Hematopoietic multipotent progenitor cell (in vitro differentiated cells): Measurements from ENCODE around the gene FEZ2. TPM values are rescaled to one million over a fixed set of nuclear protein-coding genes. Genes with fewer than 3 reads are reported as not detected.

Experiments used
- DNase-seq, 3 donors: peaks; one replicate each; pipeline ENCODE4 v3.0.0-alpha.2; 2011 to 2015; ENCODE audit warnings: low read depth in 2 of 3, low spot score in 2 of 3
- total RNA-seq: library from RNA; depleted of rRNA; stranded (reverse); fragments of >200 nt; gene quantifications from one replicate; pipeline ENCODE4 v1.2.3, GENCODE V29; 2012

FEZ2 gene
- total RNA-seq, 1 donor: 11.8 TPM

DNA sequence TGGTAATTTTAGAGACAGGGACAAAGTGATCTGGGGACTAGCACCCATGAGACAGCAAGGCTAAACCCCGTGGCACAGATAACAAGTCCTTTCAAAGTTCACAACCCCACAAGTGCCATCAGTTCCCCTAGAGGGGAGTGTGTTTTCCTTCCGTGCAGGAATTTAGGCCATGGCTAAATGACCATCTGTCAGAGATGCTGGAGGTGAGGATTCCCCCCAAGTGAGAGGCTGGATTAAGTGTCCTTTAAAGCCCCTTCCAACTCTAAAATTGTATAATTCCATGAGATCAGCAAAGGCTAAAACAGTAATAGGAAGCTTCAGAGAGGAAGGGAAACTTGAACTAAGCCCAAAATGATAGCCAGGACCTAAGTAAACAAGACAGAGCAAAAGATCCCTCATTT, 8.7 kb downstream of the FEZ2 start:
- DNase-seq: no peak

DNA sequence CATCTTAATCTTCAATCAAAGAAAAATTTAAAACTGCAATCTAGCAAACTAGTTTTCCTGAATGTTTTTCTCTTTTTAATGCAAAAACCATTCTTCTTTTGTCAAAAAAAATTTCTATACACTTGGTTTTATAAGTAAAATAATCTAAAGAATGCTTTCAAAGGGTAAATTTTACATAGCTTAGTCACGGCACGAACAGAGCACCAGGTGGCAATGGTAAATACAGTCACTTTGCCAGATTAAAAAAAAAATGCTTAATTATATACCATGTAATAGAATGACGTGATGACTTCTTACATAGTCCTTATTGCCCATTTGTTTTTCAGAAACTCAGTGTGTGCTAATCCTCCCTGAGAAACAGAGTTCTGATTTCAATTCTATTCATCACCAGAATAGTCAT, 10.4 kb downstream of the FEZ2 start:
- no peak for DNase-seq

DNA sequence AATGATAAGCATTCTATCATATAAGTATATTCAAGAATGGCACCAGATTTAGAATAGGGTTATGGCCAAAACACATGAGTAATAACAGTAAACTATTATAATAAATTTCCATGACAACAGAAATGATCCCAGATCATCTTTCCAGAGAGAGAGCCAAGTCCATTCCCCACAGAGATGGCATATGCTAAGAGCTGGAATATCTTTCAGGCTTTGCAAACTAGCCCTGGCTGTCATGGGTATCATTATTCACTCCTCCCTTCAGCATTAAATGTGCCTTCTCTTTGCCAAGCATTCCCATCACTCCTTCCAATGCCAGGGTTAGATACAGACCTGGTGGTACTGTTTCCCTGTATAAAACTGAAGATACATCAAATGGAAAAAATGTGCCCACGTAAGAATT, 10.9 kb downstream of the FEZ2 start:
- DNase-seq: no peak

DNA sequence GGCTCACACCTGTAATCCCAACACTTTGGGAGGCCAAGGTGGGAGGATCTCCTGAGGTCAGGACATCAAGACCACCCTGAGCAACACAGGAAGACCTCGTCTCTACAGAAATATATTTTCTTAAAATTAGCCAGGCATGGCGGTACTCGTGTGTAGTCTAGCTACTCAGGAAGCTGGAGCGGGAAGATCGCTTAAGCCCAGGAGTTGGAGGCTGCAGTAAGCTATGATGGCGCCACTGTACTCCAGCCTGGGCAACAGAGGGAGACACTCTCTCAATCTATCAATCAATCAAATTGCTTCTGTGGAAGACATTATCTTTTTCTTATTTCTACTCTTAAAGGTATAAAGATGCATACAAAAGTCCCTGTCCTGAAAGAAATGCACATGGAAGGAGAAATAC, 11.3 kb downstream of the FEZ2 start:
- DNase-seq: no peak

DNA sequence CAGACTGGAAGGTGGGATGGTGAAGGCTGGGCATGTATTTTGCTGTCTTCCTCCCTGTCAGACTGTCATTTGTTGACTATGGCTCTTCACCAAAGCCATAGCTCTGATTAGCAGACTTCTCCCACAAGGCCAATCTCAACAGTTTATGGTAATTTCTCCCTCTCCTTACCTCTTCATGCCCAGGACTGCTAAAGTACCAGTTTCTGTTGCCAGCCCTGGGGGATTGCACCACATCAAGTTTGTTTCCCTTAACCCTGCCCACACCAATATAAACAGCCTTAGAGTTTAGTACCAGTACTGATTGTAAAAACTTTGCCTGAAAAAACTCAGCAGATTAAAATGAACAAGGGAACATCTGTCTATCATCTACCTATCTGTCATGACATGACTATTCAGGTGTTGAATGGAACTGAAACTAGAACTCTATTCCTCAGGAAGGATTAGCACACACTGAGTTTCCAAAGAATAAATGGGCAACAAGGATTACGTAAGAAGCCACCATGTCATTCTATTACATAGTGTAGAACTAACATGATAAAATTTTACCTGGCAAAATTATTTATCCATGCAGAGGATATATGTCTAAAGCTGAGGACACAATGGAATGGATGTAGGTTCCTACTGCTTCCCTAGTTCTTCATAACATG, 13.7 kb downstream of the FEZ2 start:
- DNase-seq: no peak

DNA sequence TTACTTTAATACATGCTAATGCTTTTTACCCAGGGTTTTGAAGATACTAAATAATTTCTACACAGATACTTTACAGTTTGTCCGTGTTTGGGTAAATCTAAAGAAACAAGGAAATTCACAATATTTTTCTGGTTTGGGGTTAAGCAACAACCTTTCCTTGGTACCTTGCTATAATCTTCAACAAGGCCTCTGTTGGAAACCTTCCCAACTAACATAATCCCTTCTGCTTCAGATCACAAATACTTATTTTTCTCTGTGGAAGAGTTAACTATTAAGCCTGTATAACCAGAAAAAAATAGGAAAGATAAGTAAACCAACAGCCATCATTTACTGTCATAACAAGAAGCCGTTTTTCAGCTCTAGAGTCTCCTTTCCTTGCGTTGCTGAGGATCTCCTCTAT, 15.0 kb downstream of the FEZ2 start:
- no peak for DNase-seq

DNA sequence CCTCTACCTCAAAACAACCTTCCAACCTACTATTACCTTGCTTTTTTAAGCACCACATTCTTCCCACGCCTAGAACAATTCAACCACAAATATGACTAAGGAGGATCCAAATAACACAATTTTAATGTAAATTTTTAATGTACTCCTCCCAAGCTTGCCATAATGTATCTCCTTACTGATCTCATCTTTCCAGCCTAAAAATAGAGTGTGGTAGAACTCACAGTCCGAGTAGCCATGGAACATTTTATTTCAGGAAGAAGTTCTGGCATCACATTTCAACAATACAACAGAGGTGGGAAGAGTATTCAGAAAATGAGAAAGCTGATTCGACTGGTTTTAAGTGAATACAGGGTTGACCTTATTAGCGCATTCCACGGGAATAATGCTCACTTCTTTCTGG, 15.4 kb downstream of the FEZ2 start:
- no peak for DNase-seq

DNA sequence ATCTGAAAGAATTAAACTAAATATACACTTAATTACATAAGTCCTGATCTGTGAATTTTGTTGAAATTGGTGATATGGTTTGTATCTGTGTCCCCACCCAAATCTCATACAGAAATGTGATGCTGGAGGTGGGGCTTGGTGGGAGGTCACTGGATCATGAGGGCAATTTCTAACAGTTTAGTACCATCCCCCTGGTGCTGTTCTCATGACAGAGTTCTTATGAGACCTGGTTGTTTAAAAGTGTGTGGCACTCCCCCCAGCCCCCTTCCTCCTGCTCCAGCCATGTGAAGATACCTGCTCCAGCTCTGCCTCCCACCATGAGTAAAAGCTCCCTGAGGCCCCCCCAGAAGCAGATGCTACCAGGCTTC, 18.7 kb downstream of the FEZ2 start:
- no peak for DNase-seq

DNA sequence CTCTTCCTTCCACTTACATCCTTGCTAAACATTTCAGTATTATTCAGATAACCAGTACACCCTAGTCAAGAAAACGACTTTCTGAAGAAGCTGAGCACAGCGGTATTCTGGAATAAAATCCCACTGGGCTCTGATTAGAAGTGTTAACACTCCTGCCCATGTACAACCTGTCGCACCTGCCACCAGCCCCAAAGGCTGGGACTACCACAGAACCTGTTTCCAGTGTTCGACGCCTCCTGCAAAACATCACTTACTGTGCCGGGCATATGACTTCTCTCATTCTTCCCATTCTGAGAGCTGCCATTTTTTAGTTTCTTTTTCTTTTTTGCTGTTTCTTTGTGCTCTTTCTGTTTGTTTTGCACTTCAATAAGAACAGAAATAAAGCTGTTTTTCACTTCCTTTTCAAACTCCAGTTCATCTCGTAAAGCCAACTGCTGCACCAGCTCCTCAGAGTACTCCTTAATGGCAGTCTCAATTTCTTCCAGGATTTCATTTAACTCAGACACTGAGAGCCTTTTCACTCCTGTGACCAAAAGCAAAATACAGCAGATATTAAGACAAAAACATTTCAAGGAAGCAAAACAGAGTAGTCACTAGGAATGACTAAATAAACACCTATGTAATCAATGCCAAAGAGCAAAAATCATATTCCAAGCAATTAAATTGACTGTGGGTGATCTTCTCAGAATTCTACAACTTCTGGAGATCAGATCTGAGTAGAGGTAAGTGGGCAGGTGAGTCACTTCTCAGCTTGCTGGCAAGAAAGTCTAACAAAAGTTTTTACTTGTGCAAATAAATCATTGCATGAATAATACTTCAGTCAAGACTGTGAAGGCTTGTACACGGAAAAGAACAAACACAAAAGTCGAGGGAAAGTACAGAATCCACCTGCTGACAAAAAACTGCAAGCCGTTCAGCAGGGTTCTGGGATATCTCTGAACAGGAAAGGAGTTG, 19.3 kb downstream of the FEZ2 start:
- no peak for DNase-seq

DNA sequence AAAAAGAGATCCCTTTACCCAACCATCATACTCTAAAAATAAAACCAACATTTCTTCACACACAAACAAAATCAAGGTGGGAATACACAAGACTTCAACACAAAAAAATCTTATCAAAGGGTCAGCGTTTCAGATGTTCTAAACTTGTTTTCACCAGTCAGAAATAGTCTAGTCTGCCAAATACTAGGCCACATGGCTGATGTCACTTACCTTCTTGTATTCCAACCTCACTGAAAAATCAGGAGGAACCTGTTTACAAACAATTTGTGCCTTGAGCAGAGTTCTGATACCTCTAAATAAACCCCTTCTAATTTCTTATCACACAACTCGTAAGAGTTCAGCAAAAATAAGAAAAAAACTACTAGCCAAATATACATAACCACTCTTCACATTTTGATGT, 20.1 kb downstream of the FEZ2 start:
- no peak for DNase-seq

DNA sequence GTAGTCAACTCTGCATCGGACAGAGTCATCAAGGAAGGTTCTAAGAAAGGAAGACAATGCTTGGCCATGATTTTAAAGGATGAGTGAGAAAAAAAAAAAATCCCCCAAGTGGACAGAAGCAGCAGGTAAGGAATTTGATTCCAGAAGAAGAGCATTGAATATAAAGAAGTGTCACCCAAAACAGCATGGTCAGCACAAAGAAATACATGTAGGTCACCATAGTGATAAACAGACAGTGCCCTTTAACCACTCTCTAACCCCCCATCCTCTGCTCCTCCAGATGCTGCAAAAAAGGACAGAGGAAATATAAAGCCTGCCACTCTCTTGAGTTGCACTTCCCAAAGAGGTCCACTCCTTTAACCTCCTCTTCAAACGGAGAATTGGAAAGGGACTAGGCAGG, 23.4 kb downstream of the FEZ2 start:
- DNase-seq: no peak

DNA sequence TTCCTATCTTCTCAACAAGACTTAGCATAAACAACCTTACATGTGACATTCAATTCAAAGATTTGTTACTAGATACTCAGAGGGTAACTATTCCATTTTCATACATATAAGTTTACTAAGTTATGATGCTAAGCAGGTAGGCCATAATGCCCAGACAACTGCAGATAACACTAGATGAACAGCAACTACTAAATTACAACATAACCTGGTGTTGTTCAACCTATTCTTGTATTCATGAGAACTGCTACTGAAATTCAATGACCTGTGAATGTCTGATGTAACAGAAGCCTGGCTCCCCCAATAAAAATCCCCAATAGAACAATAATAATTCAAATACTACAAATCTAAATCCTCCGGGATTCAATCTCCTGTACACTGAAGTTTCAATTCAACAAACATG, 24.8 kb downstream of the FEZ2 start:
- DNase-seq: no peak

DNA sequence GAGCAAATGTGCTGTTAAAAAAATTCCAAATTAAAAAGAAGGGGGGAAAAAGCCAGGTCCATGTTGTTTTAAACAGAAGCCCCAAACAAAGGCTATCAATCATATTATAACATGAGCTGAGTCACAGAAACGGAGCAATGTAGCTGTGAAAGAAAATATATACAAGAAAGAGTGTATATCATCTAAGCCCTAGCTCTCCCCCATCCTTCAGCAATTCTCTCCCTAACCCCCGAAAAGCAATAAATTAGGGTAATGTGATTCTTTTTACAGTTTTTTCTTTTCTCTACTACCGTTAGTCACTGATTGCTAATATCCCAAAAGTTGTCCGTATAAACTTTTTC, 25.3 kb downstream of the FEZ2 start:
- no peak for DNase-seq

DNA sequence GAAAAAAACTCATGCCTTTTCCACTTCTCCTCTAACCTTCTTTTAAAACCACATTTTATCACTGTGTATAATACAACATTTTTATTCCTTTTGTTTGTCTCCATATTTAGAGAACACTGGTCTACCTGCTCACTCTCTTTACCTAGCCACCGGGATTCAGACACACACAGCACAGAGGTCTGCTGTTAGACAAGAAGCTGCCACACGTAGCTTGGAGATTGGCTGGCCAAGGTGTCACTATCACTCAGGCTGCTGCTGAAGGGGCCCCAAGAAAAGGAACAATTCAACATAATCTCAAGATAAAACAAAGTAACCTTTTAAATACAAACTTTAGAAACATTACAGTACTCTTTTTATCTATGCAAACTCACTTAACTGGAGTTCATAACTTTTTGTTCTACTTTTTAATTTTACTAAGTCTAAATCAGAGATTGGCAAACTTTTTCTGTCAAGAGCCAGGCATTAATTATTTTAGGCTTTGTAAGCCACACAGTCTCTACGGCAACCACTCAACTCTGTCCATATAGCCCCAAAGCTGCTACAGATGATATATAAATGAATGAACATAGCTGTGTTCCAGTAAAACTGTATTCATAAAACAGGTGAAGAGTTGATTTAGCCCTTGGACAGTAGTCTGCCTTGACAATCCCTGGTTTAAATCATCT, 25.8 kb downstream of the FEZ2 start:
- no peak for DNase-seq

DNA sequence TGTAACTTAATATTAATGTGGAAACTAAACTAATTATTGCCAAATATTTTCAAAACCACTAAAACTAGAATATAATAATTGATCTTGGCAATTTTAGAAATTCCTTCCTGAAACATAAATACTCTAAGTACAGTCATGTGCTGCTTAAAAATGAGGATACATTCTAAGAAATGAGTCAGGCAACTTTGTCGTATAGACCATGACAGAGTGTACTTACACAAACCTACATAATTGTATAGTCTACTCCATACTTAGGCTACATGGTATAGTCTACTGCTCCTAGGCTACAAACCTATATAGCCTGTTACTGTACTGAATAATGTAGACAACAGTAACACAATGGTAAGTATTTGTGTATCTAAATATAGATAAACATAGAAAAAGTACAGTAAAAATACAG, 27.6 kb downstream of the FEZ2 start:
- DNase-seq: no peak

DNA sequence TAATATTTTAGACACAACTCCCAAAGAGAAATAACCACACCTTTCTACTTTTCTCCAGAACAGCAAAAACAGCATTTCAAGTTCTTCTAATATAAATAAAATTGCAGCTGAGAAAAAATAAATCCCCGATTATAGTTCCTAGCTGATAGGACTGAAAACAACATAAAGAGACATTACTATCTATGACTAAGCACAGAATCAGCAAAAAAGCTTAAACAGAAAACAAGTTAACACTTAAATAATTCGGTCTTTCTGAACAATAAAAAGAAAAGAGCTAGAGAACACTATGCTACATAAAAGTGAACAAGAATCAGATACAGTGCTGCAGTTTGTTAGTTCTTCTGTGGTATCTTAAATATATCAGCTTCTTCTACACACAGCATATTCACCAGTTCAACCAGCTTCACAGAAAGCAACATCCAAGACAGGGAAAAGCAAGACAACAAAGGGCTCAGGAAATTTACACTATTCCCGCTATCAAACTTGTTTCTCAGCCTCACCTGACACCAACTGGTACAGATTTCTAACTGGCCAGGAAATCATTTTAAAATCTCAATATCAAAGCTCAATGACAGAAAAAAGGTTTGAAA, 28.6 kb downstream of the FEZ2 start:
- DNase-seq: no peak

DNA sequence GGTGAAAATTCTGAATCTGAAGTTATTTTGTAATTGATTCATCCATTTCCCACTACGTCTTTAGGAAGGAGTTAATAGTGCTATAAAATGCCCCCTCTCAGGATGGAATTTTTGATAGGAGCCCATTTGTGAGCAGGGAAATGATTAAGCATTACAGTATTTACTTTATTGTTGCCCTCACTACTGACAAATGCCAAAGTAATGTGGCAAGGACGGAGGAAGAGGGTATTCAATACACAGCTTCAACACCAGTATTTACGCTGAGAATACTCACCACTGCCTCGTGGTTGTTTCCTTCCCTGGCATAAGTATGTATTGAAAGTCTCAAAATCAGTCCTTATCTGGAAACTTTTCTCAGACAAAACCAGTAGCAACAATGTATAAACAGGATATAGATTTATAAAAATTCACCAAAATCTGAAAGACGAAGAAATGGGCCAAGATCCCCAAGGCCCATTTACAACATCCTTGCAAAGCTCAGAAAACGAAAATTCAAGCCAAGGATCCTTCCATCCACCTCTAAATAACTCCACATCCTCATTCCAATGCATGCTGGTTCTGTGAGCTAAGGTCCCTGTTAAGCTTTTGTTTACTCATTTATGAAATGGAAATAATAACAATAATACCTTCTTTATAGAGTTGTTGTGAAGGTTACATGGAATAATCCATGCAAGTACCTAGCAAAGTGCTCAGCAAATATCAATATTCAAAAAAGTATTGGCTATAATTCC, 29.3 kb downstream of the FEZ2 start:
- no peak for DNase-seq

DNA sequence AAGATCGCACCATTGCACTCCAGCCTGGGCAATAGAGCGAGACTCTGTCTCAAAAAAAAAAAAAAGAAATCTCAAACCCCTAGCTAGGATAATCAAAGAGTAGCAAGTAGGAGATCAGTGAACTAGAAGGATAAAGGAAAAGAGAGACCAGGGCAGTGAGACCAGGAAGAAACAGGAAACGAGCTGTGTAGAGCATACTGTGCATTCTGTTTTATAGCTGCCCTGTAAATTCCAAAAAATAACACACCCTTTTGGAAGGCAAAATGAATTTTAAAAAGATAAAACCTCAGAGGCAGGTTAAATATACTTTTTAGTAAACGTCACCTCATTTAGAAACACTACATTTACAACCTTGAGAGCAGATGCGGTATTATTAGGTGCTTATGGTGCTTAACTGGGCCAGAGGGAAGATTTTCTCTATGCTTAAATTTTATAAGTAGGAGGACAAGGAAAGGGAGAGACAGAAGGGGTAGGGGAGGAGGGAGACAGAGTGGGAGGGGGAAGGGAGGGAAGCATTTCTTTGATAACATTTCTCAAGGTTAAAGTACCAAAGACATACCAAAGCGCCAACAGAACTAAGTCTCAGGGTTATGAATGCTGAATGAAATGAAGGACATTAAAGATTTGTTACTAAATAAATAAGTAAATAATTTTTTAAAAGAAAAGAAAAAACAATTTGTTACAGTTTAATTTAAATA, 30.1 kb downstream of the FEZ2 start:
- no peak for DNase-seq

DNA sequence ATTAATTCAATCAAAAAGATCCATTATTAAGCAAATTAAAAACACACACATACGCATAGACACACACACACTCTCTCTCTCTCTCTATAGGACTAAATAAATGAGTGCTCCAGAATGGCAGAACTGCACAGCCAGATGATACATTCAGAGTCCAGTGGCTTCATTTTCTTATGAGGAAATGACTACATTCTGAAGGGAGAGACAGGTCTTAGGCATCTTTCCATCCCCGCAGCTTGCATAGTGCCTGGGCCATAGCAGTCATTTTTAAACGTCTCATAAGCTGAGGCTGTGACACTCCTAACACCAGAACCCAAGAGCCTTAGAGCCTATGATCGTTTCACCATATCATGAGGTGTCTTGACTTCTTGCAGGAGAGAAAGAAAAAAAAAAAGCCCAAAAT, 31.1 kb downstream of the FEZ2 start:
- no peak for DNase-seq

DNA sequence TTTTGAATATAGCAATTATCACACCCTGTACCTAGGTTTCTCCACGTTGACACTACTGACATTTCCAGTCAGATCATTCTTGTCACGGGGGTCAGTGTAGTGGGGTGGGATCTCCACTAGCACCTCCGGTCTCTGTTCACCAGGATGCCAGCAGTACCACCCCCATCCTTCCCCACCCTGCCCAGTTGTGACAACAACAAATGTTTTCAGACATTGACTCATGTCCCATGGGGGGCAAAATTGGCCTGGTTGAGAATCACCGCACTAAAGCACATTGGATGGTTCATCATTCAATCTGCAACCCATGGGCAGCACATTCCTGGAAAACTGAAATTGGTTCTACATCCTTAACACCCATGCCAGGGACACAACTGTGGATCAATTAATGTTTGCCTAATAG, 32.3 kb downstream of the FEZ2 start:
- DNase-seq: no peak
